ENCODE results near the gene ALG12. TPM values are rescaled to one million over a fixed set of nuclear protein-coding genes. Genes with fewer than 3 reads are reported as not detected.

Gene ALG12
- total and polyA plus RNA-seq, 2 of the 13 experiments (the other 11 are each of a cell fraction or from before 2014, with no cell fraction given), result 7.8 to 15.8 TPM

- TF ChIP-seq IKZF5 (CRISPR knock-in tag; IDR thresholded peaks at IDR 0.05) (peak; percentile 19), ZNF616 (CRISPR knock-in tag; IDR thresholded peaks at IDR 0.05; ENCODE audit: low read depth) (peak; percentile 32; the same call in 1 of the 2 replicates), NFYB (CRISPR knock-in tag; IDR thresholded peaks at IDR 0.05) (no peak), THYN1 (CRISPR knock-in tag; IDR thresholded peaks at IDR 0.05; ENCODE audit: borderline replicate concordance, low read depth) (no peak), ZNF574 (CRISPR knock-in tag; IDR thresholded peaks at IDR 0.05) (peak; percentile 66), ZNF678 (CRISPR knock-in tag; IDR thresholded peaks at IDR 0.05) (no peak), HNRNPLL (IDR thresholded peaks at IDR 0.05; ENCODE audit: low read depth, low read length, poor library complexity, severe bottlenecking) (peak; percentile 0), MBD4 (IDR thresholded peaks at IDR 0.05; ENCODE audit: borderline replicate concordance, low read length) (no peak), ZNF550 (CRISPR knock-in tag; IDR thresholded peaks at IDR 0.05; ENCODE audit: borderline replicate concordance) (no peak), ZNF3 (CRISPR knock-in tag; IDR thresholded peaks at IDR 0.05) (no peak), ZNF709 (CRISPR knock-in tag; IDR thresholded peaks at IDR 0.05) (no peak; the same call in 1 of the 2 replicates), THAP11 (CRISPR knock-in tag; IDR thresholded peaks at IDR 0.05) (0 out of 2 replicates have a peak, but pooled peaks have one; percentile 56), HDAC2 (CRISPR knock-in tag; IDR thresholded peaks at IDR 0.05) (peak; percentile 86), SMARCC2 (IDR thresholded peaks at IDR 0.05) (no peak), SMAD3 (CRISPR knock-in tag; IDR thresholded peaks at IDR 0.05) (no peak), IKZF4 (CRISPR knock-in tag; IDR thresholded peaks at IDR 0.05; ENCODE audit: borderline replicate concordance, low read depth, not compliant biosample characterization) (peak; percentile 23), ZNF639 (CRISPR knock-in tag; conservative IDR thresholded peaks at IDR 0.05) (peak; percentile 71), ZNF609 (CRISPR knock-in tag; IDR thresholded peaks at IDR 0.05; ENCODE audit: borderline replicate concordance) (peak; percentile 29; the same call in 1 of the 2 replicates)
Measured at GRCh38 chr22:49948958-49949913, 31.0 kb upstream of the ALG12 start (continued).
